NAMALWA (cell line): Measurements from ENCODE around the gene PLCB1.

Experiments
- DNase-seq: peaks from one replicate; pipeline ENCODE4 v3.0.0-alpha.2; 2015; ENCODE audit warnings: low spot score

Gene PLCB1

DNA sequence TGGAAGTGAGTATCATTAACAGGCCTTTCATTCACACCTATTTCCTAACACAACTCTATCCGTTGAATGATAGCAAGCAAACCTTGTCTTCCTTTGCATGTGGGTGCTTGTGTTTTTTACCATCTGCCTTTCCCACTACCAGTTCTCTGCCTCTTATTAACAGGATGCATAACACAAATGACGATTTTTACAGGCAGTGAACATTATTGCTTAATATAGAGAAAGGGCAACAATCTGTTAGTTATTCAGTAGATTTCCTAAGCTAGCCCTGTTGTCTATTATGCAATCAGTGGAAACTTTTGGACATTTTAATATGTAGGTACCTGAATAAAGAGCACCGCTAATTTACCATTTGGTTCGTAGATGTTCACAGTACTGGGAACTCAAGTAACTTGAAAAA lies 588.0 kb downstream of the PLCB1 start:
- no peak for DNase-seq

DNA sequence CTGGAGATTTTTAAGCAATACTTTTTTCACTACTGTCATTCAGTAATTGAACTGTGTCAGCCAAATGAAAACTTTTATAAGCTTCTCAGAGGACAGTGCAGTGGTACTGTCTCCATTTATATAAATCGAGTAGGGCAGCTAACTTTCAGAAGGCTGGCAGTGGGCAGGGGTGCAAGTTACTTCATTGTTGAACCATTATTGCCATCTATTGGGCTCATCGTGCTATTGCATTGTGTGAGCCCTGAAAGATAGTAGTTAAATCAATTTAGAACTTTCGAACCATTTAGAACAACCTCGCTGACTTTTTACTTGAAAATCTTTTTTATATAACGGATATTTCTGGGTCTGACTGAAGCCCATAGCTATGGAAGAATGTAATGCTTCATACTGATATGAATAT lies 589.0 kb downstream of the PLCB1 start:
- DNase-seq = peak; percentile 71

DNA sequence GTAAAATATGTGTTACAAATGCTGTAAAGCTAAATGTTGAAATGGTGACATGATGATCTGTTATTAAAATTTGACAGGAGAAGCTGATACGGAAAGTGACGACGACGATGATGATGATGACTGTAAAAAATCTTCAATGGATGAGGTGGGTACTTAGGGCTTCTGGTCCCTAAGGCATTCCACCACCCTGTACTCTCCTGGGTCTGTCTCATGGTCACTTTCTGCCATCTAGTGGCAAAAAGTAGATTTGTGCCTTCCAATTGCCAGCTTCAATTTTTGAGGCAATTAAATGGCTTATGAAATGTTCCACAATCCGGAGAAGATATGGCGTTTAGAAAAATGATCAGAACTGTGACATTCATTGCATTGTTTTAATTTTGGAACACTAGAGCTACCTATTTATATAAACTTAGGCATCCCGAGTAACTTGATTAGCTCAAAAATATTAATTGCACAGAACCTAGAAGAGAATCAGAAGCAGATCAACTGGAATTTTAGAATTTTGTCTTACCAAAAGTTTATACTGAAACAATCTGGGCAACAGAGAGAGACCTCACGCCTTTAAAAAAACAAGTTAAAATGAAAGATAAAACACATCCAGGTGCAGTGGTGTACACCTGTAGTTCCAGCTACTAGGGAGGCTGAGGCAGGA lies 590.3 kb downstream of the PLCB1 start:
- peak; percentile 81 for DNase-seq

DNA sequence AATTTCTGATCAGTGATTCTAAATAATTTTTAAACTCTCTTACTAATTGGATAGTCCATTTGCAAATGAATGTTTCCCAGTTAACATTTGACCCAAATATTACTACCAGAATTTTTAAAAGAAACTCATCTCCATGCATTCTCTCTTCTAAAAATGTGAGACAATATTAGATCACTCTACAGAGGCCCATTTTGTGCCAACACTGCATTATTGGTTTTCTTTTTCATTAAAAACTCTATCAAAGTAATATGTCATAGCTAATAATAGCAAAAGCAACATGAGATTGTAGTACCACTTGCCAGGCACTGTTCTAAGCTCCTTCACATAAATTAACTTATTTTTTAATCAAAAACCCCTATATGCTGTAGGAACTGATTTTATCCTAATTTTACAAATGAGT lies 591.2 kb downstream of the PLCB1 start:
- no peak for DNase-seq

DNA sequence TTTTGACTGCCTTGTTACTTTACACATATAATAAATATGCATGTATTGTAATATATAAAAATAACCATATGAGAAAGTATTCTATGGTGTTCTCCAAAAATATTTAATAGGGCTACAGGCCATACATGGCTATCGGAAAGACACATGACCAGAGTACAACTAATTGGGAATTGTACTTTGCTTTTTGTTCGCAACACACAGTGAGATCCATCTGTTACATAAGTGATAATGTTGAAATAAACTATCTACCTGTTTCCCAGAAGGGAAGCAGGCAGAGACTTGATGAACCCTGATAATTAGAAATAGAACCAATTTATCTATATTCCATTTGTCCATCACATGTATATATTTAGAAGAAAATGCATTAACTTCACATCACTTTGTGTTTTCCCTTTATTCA lies 592.8 kb downstream of the PLCB1 start:
- no peak for DNase-seq

DNA sequence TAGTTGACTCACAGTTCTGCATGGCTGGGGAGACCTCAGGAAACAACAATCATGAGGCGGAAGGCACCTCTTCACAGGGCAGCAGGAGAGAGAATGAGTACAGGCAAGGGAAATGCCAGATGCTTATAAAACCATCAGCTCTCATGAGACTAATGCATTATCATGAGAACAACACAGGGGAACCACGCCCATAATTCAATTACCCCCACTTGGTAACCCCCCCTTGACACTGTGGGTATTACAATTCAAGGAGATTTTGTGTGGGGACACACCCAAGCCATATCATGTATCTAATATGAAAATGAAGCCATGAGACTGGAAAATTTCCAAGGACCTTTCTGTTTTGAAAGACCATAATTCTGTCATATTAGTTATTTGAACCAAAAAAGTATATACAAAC lies 594.4 kb downstream of the PLCB1 start:
- DNase-seq = no peak

DNA sequence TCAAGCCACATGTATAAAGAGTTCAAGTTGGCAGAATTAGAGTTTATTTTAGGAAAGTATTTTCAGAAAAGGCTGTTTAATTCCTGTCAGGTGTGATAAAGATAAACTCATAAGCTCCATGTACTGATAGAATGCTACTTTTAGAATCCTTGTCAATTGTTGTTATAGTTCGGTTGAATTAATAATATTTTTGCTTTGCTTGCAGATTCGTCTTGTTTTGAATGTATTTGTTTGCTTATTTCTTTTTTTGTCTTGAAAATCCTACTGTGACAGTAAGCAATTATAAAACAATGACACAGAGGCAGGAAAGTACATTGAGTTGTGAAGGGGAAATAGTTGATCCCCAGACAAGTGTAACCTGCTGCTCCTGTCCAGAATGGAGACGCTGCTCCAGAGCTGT lies 602.9 kb downstream of the PLCB1 start:
- DNase-seq = no peak

DNA sequence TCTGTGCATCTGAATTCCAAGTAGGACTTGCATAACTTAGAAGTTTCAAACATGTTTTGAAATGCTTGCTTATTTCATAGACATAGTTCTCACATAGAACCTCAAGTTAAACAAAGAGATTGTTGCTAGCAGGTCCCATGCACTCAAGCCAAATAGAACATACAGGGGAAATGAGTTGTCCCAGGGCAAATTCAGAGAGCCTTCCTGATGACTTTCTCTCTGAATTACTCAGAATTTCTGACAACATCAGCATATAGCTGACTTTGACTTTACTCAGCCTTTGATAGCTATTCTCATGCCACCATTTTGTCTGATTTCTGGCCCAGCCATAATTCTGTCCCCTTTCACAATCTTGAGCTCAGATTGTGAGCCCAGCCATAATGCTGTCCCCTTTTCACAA lies 603.6 kb downstream of the PLCB1 start:
- no peak for DNase-seq

DNA sequence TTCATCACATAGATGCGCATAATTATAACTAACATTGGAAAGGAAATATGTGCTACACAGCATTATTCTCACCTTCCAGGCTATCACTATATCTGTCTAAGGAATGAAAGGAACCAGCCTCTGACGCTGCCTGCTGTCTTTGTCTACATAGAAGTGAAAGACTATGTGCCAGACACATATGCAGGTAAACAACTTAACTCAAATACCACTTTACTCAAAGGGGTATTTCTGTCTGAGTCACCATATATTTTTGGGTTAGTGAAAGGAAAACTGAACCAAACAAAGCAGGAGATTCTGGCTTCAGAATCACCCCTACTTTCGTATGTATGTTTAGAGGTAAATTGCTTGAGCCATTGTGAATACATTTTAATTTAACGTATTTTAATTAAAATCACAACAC lies 608.2 kb downstream of the PLCB1 start:
- DNase-seq = no peak

DNA sequence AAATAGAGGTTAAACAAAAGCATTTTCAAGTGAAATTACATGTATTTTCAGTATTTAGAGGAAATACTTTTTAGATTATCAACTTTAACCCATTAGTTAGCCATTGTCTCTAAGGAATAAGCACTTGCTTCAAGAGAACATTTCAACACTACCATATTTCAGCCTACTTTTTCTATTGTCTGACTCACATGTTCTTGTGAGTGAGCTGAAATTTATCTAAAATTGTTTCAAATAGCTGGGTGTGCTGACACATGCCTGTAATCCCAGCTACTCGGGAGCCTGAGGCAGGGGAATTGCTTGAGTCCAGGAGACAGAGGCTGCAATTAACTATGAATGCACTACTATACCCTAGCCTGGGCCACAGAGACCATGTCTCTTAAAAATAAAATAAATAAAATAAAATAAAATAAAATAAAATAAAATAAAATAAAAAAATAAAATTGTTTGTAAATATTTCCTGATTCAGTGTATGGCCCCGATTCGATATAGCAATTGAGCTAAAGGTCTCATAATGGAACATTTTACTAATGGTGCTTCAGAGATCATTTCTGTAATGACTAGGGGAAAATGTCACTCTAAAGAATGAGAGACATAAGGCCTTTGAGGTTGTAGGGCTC lies 612.3 kb downstream of the PLCB1 start:
- DNase-seq = no peak

DNA sequence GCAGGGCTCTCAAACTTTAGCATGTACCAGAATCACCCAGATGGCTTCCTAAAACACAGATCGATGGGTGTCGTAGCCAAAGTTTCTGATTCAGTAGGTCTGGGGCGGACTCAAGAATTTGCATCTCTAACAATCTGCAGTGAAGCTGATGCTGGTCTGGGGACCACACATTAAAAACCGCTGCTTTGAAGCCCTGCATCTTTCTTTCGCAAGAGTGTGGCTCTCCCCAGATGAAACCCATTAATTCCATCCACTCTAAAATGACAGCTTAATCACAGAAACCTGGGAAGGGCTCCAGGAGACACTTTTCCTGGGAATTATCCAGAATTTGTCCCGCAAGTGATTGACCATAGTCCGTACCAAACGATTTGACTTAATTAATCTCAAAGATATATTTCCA lies 617.0 kb downstream of the PLCB1 start:
- no peak for DNase-seq

DNA sequence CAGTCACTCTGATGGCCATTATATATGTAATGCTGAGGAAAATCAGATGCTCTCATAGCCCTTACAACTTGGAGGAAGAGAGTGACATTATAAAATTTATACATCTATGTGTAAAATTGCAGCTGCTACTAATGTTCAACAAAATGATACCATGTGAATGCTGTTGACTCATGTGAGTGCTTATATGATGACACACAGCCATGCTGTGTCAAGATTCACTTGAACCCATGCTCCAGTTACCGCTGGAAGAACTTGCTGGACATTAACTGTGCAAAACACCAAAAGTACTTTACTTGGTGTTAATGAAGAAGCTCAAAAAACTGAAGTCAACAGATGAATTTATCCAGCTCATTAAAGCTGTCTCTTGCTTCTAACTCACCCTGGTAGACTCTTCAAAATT lies 617.9 kb downstream of the PLCB1 start:
- DNase-seq = no peak

DNA sequence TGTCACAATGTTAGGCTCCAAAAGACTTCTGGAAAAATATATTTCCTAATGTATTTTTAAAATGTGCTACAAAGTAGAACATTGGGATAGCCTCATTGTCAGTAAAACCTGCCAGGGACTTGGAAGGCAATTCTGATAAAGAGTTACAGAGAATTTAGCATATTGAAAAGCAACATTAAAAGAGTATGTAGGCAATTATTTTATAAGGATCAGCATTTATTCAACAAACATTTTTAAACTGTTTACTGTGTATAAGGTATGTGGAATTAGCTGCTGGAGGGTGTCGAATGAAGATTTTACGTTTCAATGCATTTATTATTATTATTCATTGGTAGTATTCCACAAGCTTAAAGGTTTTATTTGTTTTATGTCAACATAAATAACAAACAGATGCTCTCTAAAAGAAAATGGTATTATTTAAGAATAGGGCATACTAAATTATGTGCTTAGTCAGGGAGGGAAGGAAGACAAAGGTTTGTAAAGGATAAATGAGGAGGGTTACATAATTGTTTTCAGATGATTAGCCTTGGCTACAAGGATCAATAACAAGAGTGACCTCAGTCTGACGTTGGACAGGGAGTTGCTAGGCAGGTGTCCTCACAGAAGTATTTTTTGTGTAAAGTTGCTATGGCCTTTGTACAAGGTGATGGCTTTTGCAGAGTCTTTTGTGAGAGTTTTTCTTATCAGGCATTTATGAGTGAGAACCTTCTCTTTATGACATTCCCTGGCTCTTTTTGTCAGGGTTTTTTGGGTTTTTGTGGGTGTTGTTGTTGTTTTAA lies 623.5 kb downstream of the PLCB1 start:
- no peak for DNase-seq

DNA sequence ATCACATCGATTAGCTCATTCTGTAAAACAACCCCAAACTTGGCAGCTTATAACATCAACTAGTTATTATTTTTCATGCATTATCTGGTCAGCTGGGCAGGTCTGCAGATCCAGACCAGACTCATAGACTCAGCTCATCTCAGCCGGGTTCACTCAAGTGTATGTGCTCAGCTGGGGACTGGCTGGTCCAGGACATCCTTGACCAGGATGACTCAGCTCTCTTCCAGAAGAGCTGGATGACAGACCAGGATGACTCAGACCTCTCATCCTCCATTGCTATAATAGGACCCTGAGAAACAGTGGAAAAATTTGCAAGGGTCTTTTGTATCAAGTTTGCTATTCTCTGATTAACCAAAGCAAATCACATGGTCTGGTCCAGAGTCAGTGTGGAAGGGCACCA lies 624.3 kb downstream of the PLCB1 start:
- no peak for DNase-seq

DNA sequence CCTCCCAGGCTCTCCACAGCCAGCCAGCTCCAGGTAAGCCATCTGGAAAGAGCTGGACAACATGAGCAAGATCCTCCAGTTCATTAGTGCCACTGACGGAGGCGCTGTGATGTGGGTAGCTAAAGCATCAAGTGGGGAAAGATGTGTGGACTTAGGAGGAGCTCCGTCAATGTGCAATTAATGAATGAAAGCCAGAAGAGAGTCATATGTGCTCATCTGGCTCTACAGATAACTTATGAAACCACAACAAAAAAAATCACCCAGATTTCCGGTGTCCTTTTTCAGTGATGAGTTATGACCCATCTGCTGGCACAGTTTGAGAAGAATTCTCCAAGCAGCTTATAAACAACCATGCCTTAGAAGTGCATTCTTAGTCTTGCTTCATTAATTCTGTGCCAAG lies 625.1 kb downstream of the PLCB1 start:
- no peak for DNase-seq

DNA sequence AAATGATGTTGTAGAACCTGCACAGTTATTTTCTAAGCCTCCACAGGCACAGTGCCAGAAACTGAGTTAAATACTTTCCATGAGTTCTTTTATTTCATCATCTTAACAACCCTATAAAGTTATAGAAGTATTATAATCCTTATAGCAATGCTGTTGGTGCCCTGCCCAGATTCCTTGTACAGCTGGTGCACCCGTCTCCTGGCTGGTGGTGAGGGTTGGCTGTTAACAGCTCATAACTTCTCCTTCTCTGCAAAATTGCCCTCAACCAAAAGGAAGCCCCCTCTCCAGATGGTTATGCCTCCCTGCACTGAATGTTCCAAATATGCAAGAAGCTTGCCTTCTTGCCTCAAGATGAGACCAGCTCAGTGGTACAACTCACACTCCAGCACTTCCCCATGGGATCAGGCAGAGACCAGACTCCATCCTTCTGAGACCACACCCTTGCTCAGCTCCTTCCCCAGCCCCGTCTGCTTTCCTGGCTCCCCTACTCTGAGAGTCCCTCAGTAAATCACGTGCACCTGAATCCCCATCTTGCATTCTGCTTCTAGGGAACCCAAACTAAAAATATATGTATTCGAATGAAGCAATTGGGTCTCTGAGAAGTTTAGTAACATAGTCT lies 632.4 kb downstream of the PLCB1 start:
- no peak for DNase-seq

DNA sequence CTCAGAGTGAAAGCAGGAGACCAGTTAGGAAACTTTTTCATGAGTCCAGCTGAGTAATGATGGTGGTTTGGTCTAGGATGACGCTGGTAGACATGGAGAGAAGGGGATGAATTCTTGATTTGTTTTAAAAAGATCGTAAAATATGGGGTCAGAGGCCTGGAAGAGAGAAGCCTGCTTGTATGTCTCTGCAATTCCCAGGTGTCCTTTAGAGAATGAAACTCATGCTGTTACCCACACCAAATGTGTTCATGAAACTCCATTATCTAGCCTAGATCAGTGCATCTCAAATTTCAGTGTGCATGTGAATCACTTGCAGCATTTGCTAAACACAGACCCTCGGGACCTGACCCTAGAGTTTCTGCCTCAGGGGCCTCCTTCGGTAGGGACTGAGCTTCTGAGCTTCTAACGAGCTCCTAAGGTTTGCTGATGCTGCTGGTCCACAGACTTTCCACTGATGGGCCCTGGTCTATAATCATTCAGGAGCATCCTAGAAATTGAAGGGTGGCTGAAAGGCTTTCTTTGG lies 634.9 kb downstream of the PLCB1 start:
- DNase-seq = no peak

DNA sequence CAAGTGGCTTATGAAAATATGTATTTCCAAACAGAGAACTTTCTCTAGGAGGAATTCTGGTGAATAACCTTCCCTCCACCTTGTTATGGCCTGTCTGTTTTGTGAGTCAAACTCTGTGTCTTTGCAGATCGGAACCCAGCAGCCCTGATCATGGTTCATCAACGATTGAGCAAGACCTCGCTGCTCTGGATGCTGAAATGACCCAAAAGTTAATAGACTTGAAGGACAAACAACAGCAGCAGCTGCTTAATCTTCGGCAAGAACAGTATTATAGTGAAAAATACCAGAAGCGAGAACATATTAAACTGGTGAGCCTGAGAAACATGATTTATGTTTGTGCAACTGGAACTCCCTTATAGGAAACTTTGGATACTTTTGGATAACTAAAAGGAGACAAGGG lies 642.3 kb downstream of the PLCB1 start:
- no peak for DNase-seq

DNA sequence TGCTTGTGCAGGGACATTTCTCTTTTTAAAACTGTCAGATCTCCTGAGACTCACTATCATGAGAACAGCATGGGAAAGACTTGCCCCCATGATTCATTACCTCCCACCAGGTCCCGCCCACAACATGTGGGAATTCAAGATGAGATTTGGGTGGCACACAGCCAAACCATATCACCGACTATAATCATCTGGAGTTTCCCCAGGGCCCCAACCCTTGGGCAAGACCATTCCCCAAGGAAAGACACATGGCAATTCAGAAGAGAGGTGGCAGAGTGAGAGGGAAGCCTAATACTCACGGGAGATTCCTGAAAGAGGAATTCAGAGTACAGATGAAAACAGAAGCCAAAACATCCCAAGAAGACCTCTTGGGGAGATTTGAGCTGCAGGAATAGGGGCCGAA lies 645.8 kb downstream of the PLCB1 start:
- no peak for DNase-seq

DNA sequence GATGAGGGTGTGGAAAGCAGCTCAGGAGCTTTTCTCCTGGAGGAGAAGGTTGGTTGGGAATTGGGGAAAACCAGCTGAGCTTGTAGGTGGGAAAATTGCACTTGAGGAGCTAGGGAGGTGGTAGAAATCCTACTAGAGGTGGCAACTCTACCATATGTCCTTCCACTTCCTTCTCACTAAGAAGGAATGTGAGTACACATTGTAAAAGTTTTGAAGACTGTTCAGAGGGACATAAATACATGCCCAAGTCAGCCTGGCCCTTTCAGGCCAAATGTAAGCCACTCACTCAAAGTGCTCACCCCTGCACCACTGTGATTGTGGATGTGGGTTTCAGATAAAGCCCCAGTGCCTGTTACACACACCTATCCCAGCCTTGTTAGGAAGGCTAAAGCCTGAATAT lies 646.3 kb downstream of the PLCB1 start:
- no peak for DNase-seq

DNA sequence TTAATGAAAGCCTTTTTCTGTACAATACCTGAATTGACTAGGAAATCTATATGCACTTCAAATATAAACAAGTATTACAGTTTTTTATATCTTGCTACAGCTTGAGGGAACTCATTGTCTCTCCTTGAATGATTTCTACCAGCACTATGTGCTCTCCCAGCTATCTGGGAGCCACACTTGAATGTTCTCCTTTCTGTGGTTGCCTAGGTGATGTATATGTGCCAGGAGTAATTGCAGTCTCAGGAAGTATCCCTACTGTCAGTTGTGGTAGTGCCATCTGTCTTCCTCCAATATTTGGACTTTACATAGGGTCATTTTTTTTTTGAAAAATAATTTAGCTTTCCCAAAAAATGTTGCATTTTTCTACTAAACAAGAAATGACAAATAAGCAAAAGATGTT lies 648.8 kb downstream of the PLCB1 start:
- no peak for DNase-seq

DNA sequence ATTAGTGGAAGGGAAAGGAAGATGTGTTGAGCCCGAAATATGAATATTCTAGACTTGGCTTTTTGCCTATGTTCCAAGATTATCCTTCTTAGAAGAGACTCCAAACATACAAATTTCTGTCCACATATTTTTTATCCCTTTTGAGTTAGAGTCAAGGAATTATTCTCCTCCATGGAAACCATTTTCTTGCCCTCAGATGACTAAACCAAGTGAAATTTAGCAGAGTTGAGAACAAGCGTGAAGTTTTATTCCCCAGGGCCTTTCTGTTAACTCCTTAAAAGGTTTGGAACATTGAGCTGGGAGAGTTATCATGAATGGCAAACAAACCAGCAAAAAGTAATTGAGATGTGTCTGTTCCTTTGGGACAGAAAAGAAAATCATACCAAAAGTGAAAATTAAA lies 650.7 kb downstream of the PLCB1 start:
- DNase-seq = no peak

DNA sequence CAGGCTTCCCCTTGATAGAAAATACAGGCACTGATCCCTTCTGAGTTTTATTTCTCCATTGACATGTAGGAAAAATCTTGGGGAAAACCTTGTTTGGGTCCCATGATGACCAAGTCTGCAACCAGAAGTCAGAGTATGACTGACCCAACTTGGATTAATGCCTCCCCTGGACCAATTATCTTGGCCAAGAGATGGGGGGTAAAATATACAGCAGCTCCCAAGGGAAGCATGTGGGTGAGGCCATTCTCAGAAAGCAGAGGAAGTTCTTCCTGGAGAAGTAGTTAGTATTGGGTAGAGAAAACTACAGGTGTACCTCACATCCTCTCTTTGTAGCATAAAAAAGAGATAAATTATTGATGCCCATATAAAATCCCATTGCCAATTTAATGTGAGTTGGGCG lies 651.7 kb downstream of the PLCB1 start:
- no peak for DNase-seq
